Erythroblast (primary cell): ENCODE data around the gene MTURN.

Source experiments
- GATA1 ChIP-seq: IDR thresholded peaks from 2 replicates; pipeline ENCODE4 v1.6.1; 2011; ENCODE audit warnings: low read depth, mild to moderate bottlenecking, control low read depth, low read length, moderate library complexity
- POLR2A ChIP-seq: IDR thresholded peaks from 2 replicates; pipeline ENCODE4 v1.6.1; 2011; ENCODE audit warnings: mild to moderate bottlenecking, low read length

DNA sequence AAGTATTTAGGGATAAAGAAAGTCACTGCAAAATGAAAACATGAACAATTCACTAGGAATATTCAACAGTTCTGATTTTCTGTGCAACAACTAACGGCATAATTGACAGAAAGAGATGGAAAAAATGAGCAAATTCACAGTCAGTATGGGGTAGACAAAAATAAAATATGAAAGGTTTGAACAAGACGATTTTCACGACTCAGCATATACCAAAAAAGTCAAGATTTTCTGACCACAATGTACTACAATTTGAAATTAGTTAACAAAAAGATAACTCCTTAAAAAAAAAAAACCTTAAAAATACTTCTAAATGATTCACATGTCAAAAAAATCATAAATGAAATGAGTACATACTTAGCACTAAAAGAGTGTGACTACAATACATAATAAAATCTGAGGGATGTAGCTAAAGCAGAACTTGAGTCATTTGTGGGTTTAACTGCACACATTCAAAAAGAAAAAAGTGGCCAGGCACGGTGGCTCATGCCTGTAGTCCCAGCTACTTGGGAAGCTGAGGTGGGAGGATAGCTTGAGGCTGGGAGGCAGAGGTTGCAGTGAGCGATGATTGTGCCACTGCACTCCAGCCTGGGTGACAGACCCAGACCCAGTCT is 22.6 kb upstream of the MTURN start:
- TF ChIP-seq POLR2A (no peak), GATA1 (no peak)
